ENCODE data around the gene NAT14. TPM values are rescaled to one million over a fixed set of nuclear protein-coding genes. Genes with fewer than 3 reads are reported as not detected.

The NAT14 gene
- total and polyA plus RNA-seq, 5 donors from 2014 or later, result 3.3 to 9.2 (median 4.7) TPM

- peak within 1 kb of the TSS; percentile 92 to 98 (median 94) for H3K4me3 Mint-ChIP-seq
- peak within 1 kb of the TSS; percentile 93 for H3K4me3 ChIP-seq (ENCODE audit: low read depth, low read length)
Measured at GRCh38 chr19:55476100-55476775, 8.8 kb upstream of the NAT14 start, which contains the start of gene ZNF628. Gene ZNF628 (plus strand): TSS chr19:55476617. CDS start chr19:55479911, 3,294 bp downstream.

GRCh38 chr19:55477905-55478304 is 7.1 kb upstream of the NAT14 start:
- Histone ChIP-seq H3K36me3 (ENCODE audit: control insufficient read depth, insufficient read depth, low read length) (no peaks in the 10 kb centered on the region), H3K9me3 (ENCODE audit: control insufficient read depth in 2 of 2, low read length in 2 of 2) (no peaks in the 10 kb centered on the region), H3K27me3 (ENCODE audit: control insufficient read depth, insufficient read depth, low read length) (no peaks in the 10 kb centered on the region), H3K4me1 (ENCODE audit: control insufficient read depth, insufficient read depth, low read length, poor library complexity, severe bottlenecking) (peaks cover 19% of the 10 kb centered on the region), H3K27ac (ENCODE audit: insufficient read depth, low read length, poor library complexity, severe bottlenecking) (no peak overlapping the region), H3K4me3 (ENCODE audit: low read depth, low read length) (peak overlapping the region; percentile 37)
- ATAC-seq (ENCODE audit: low read depth in 2 of 2), result no peak
- H3K9me3 Mint-ChIP-seq, result no peaks in the 10 kb centered on the region
- peak overlapping the region; percentile 56 to 98 (median 88) for H3K4me3 Mint-ChIP-seq
- no peak for DNase-seq
- H3K4me1 Mint-ChIP-seq, result peaks cover 0 to 42% (median 23%) of the 10 kb centered on the region in 4 donors
- H3K27me3 Mint-ChIP-seq, result peaks cover 5% of the 10 kb centered on the region
- peak overlapping the region in 2 of 3 donors; percentile 78 to 94 for H3K27ac Mint-ChIP-seq
- peaks cover 5% of the 10 kb centered on the region for H3K36me3 Mint-ChIP-seq

More at GRCh38 chr19:55476100-55476775, 8.8 kb upstream of the NAT14 start, which contains the start of gene ZNF628:
- H3K27me3 ChIP-seq (ENCODE audit: control insufficient read depth, insufficient read depth, low read length), result no peaks in the 10 kb centered on the region
- DNase-seq, result peak; percentile 96 to 99 (median 98)
- Mint-ChIP-seq H3K36me3 (peaks cover 5% of the 10 kb centered on the region), H3K4me1 (peaks cover 0 to 42% (median 23%) of the 10 kb centered on the region in 4 donors), H3K27me3 (peaks cover 5% of the 10 kb centered on the region), H3K9me3 (no peaks in the 10 kb centered on the region), H3K27ac (peak within 1 kb of the TSS; percentile 76 to 94 (median 90))
- peak within 1 kb of the TSS; percentile 93 for H3K27ac ChIP-seq (ENCODE audit: insufficient read depth, low read length, poor library complexity, severe bottlenecking)
- peaks cover 19% of the 10 kb centered on the region for H3K4me1 ChIP-seq (ENCODE audit: control insufficient read depth, insufficient read depth, low read length, poor library complexity, severe bottlenecking)
- no peaks in the 10 kb centered on the region for H3K9me3 ChIP-seq (ENCODE audit: control insufficient read depth in 2 of 2, low read length in 2 of 2)
- ATAC-seq (ENCODE audit: low read depth in 2 of 2), result peak; percentile 93 to 95
- no peaks in the 10 kb centered on the region for H3K36me3 ChIP-seq (ENCODE audit: control insufficient read depth, insufficient read depth, low read length)

- H3K27ac Mint-ChIP-seq, result peak overlapping the region in 2 of 3 donors; percentile 82 to 94
- H3K27me3 ChIP-seq (ENCODE audit: control insufficient read depth, insufficient read depth, low read length), result no peaks in the 10 kb centered on the region
- no peak for DNase-seq
- ATAC-seq (ENCODE audit: low read depth in 2 of 2), result no peak
- H3K9me3 Mint-ChIP-seq, result no peaks in the 10 kb centered on the region
- H3K27me3 Mint-ChIP-seq, result peaks cover 5% of the 10 kb centered on the region
- H3K4me1 ChIP-seq (ENCODE audit: control insufficient read depth, insufficient read depth, low read length, poor library complexity, severe bottlenecking), result peaks cover 19% of the 10 kb centered on the region
- peaks cover 5% of the 10 kb centered on the region for H3K36me3 Mint-ChIP-seq
- H3K9me3 ChIP-seq (ENCODE audit: control insufficient read depth in 2 of 2, low read length in 2 of 2), result no peaks in the 10 kb centered on the region
- H3K4me3 ChIP-seq (ENCODE audit: low read depth, low read length), result no peak overlapping the region
- peak overlapping the region; percentile 18 to 98 (median 88) for H3K4me3 Mint-ChIP-seq
- no peak overlapping the region for H3K27ac ChIP-seq (ENCODE audit: insufficient read depth, low read length, poor library complexity, severe bottlenecking)
- peaks cover 0 to 42% (median 23%) of the 10 kb centered on the region in 4 donors for H3K4me1 Mint-ChIP-seq
- H3K36me3 ChIP-seq (ENCODE audit: control insufficient read depth, insufficient read depth, low read length), result no peaks in the 10 kb centered on the region
Measured at GRCh38 chr19:55478364-55478763, 6.6 kb upstream of the NAT14 start.

GRCh38 chr19:55479045-55479444 is 5.9 kb upstream of the NAT14 start:
- Histone ChIP-seq H3K36me3 (ENCODE audit: control insufficient read depth, insufficient read depth, low read length) (no peaks in the 10 kb centered on the region), H3K27me3 (ENCODE audit: control insufficient read depth, insufficient read depth, low read length) (no peaks in the 10 kb centered on the region), H3K4me3 (ENCODE audit: low read depth, low read length) (no peak overlapping the region), H3K27ac (ENCODE audit: insufficient read depth, low read length, poor library complexity, severe bottlenecking) (no peak overlapping the region), H3K9me3 (ENCODE audit: control insufficient read depth in 2 of 2, low read length in 2 of 2) (no peaks in the 10 kb centered on the region), H3K4me1 (ENCODE audit: control insufficient read depth, insufficient read depth, low read length, poor library complexity, severe bottlenecking) (peaks cover 26% of the 10 kb centered on the region)
- no peak for DNase-seq
- H3K27me3 Mint-ChIP-seq, result peaks cover 5% of the 10 kb centered on the region
- H3K4me1 Mint-ChIP-seq, result peaks cover 0 to 42% (median 23%) of the 10 kb centered on the region in 4 donors
- no peaks in the 10 kb centered on the region for H3K9me3 Mint-ChIP-seq
- peak overlapping the region in 1 of 3 donors; percentile 82 for H3K27ac Mint-ChIP-seq
- no peak for ATAC-seq (ENCODE audit: low read depth in 2 of 2)
- H3K4me3 Mint-ChIP-seq, result peak overlapping the region; percentile 65 to 95 (median 75)
- H3K36me3 Mint-ChIP-seq, result peaks cover 5% of the 10 kb centered on the region

- no peaks in the 10 kb centered on the region for H3K36me3 ChIP-seq (ENCODE audit: control insufficient read depth, insufficient read depth, low read length)
- Mint-ChIP-seq H3K4me1 (peaks cover 0 to 46% (median 23%) of the 10 kb centered on the region in 4 donors), H3K4me3 (peak overlapping the region; percentile 26 to 95 (median 76)), H3K9me3 (no peaks in the 10 kb centered on the region), H3K27me3 (peaks cover 5% of the 10 kb centered on the region), H3K36me3 (peaks cover 5% of the 10 kb centered on the region), H3K27ac (peak overlapping the region; percentile 27 to 82 (median 59))
- H3K4me1 ChIP-seq (ENCODE audit: control insufficient read depth, insufficient read depth, low read length, poor library complexity, severe bottlenecking), result peaks cover 32% of the 10 kb centered on the region
- ATAC-seq (ENCODE audit: low read depth in 2 of 2) (no peak), DNase-seq (no peak)
- no peak overlapping the region for H3K4me3 ChIP-seq (ENCODE audit: low read depth, low read length)
- no peaks in the 10 kb centered on the region for H3K27me3 ChIP-seq (ENCODE audit: control insufficient read depth, insufficient read depth, low read length)
- H3K9me3 ChIP-seq (ENCODE audit: control insufficient read depth in 2 of 2, low read length in 2 of 2), result no peaks in the 10 kb centered on the region
- no peak overlapping the region for H3K27ac ChIP-seq (ENCODE audit: insufficient read depth, low read length, poor library complexity, severe bottlenecking)
Measured at GRCh38 chr19:55479451-55480230, 5.3 kb upstream of the NAT14 start.

GRCh38 chr19:55481148-55481793 is 3.7 kb upstream of the NAT14 start:
- H3K27ac Mint-ChIP-seq, result no peak overlapping the region
- DNase-seq (no peak), ATAC-seq (ENCODE audit: low read depth in 2 of 2) (no peak)
- H3K9me3 ChIP-seq (ENCODE audit: control insufficient read depth in 2 of 2, low read length in 2 of 2), result no peaks in the 10 kb centered on the region
- H3K9me3 Mint-ChIP-seq, result no peaks in the 10 kb centered on the region
- H3K27ac ChIP-seq (ENCODE audit: insufficient read depth, low read length, poor library complexity, severe bottlenecking), result no peak overlapping the region
- H3K27me3 ChIP-seq (ENCODE audit: control insufficient read depth, insufficient read depth, low read length), result no peaks in the 10 kb centered on the region
- H3K4me1 Mint-ChIP-seq, result peaks cover 0 to 45% (median 26%) of the 10 kb centered on the region in 4 donors
- H3K4me1 ChIP-seq (ENCODE audit: control insufficient read depth, insufficient read depth, low read length, poor library complexity, severe bottlenecking), result peaks cover 34% of the 10 kb centered on the region
- H3K4me3 ChIP-seq (ENCODE audit: low read depth, low read length), result no peak overlapping the region
- peaks cover 5% of the 10 kb centered on the region for H3K36me3 Mint-ChIP-seq
- peaks cover 5% of the 10 kb centered on the region for H3K27me3 Mint-ChIP-seq
- H3K36me3 ChIP-seq (ENCODE audit: control insufficient read depth, insufficient read depth, low read length), result no peaks in the 10 kb centered on the region
- no peak overlapping the region for H3K4me3 Mint-ChIP-seq

GRCh38 chr19:55481794-55482155 is 3.2 kb upstream of the NAT14 start:
- DNase-seq (no peak), ATAC-seq (ENCODE audit: low read depth in 2 of 2) (no peak)
- Histone ChIP-seq H3K9me3 (ENCODE audit: control insufficient read depth in 2 of 2, low read length in 2 of 2) (no peaks in the 10 kb centered on the region), H3K27ac (ENCODE audit: insufficient read depth, low read length, poor library complexity, severe bottlenecking) (no peak overlapping the region), H3K27me3 (ENCODE audit: control insufficient read depth, insufficient read depth, low read length) (no peaks in the 10 kb centered on the region), H3K4me3 (ENCODE audit: low read depth, low read length) (no peak overlapping the region), H3K4me1 (ENCODE audit: control insufficient read depth, insufficient read depth, low read length, poor library complexity, severe bottlenecking) (peaks cover 34% of the 10 kb centered on the region), H3K36me3 (ENCODE audit: control insufficient read depth, insufficient read depth, low read length) (no peaks in the 10 kb centered on the region)
- no peak overlapping the region for H3K4me3 Mint-ChIP-seq
- no peak overlapping the region for H3K27ac Mint-ChIP-seq
- no peaks in the 10 kb centered on the region for H3K9me3 Mint-ChIP-seq
- peaks cover 5% of the 10 kb centered on the region for H3K36me3 Mint-ChIP-seq
- peaks cover 0 to 43% (median 26%) of the 10 kb centered on the region in 4 donors for H3K4me1 Mint-ChIP-seq
- peaks cover 5% of the 10 kb centered on the region for H3K27me3 Mint-ChIP-seq
